Endothelial cell (in vitro differentiated cells): ENCODE data around the gene FUOM. TPM values are rescaled to one million over a fixed set of nuclear protein-coding genes. Genes with fewer than 3 reads are reported as not detected.

Source experiments
- DNase-seq: peaks from one replicate; pipeline ENCODE4 v3.0.0; 2021; ENCODE audit warnings: low spot score
- H3K27ac Mint-ChIP-seq: one replicate; pipeline ENCODE4 v1.8.0; 2021; ENCODE audit warnings: mixed read lengths, inconsistent platforms; ENCODE audit not compliant: unreplicated experiment
- H3K27me3 Mint-ChIP-seq: one replicate; pipeline ENCODE4 v1.8.0; 2021; ENCODE audit warnings: mild to moderate bottlenecking, moderate library complexity, mixed read lengths, inconsistent platforms; ENCODE audit not compliant: unreplicated experiment
- H3K36me3 Mint-ChIP-seq: one replicate; pipeline ENCODE4 v1.8.0; 2021; ENCODE audit warnings: mild to moderate bottlenecking, low read depth, mixed read lengths, inconsistent platforms; ENCODE audit not compliant: unreplicated experiment
- H3K4me1 Mint-ChIP-seq: one replicate; pipeline ENCODE4 v1.8.0; 2021; ENCODE audit warnings: mild to moderate bottlenecking, mixed read lengths, inconsistent platforms; ENCODE audit not compliant: unreplicated experiment
- H3K4me3 Mint-ChIP-seq: one replicate; pipeline ENCODE4 v1.8.0; 2021; ENCODE audit warnings: mild to moderate bottlenecking, mixed read lengths, inconsistent platforms; ENCODE audit not compliant: unreplicated experiment
- H3K9me3 Mint-ChIP-seq: one replicate; pipeline ENCODE4 v1.8.0; 2021; ENCODE audit warnings: mixed read lengths, inconsistent platforms; ENCODE audit not compliant: unreplicated experiment
- CTCF ChIP-seq: fragments of 200-600 bp; sonication (generic); IDR thresholded peaks from one replicate; pipeline ENCODE4 v1.5.0; 2021; ENCODE audit warnings: antibody characterized with exemption; ENCODE audit not compliant: unreplicated experiment
- microRNA-seq: library from miRNA; unstranded; fragments of <30 nt; microRNA quantifications from one replicate; pipeline ENCODE4, GENCODE V29; 2020; ENCODE audit not compliant: unreplicated experiment
- total RNA-seq: library from RNA; stranded (reverse); fragmentation: NEBNext Ultra II Directional; extraction: Animal tissue kit (Norgen Biotek cat#: 25700); gene quantifications from one replicate; pipeline ENCODE4 v1.2.1, GENCODE V29; 2021; ENCODE audit not compliant: unreplicated experiment

Gene FUOM
- total RNA-seq, 1 donor from 2014 or later = 8.9 TPM

GRCh38 chr10:133308421-133309099, 49.3 kb downstream of the FUOM start, which contains the start of the genes TUBGCP2 and ZNF511:
TSS of gene TUBGCP2 (minus strand) at chr10:133308872. CDS start at chr10:133302941, 5,931 bp downstream.
TSS of gene ZNF511 (plus strand) at chr10:133308914. CDS start at chr10:133308944, 30 bp downstream.
- Mint-ChIP-seq H3K27ac (peak within 1 kb of the TSS; percentile 97), H3K36me3 (peaks cover 13% of the 10 kb centered on the region), H3K4me3 (peak within 1 kb of the TSS; percentile 95), H3K27me3 (peaks cover 14% of the 10 kb centered on the region), H3K4me1 (peaks cover 13% of the 10 kb centered on the region), H3K9me3 (no peaks in the 10 kb centered on the region)
- no peak for TF ChIP-seq CTCF
- peak; percentile 81 for DNase-seq

- H3K36me3 Mint-ChIP-seq = peaks cover 13% of the 10 kb centered on the region
- H3K4me3 Mint-ChIP-seq = peak overlapping the region; percentile 95
- peak overlapping the region; percentile 97 for H3K27ac Mint-ChIP-seq
- peaks cover 13% of the 10 kb centered on the region for H3K4me1 Mint-ChIP-seq
- no peaks in the 10 kb centered on the region for H3K9me3 Mint-ChIP-seq
- peak; percentile 69 for DNase-seq
- TF ChIP-seq CTCF = peak; percentile 48
- peaks cover 14% of the 10 kb centered on the region for H3K27me3 Mint-ChIP-seq
Observed at GRCh38 chr10:133307776-133308420, 49.9 kb downstream of the FUOM start.

GRCh38 chr10:133306941-133307379, 50.9 kb downstream of the FUOM start:
- Mint-ChIP-seq H3K27ac (no peak overlapping the region), H3K4me3 (peak overlapping the region; percentile 87), H3K9me3 (no peaks in the 10 kb centered on the region), H3K36me3 (peaks cover 13% of the 10 kb centered on the region), H3K4me1 (peaks cover 13% of the 10 kb centered on the region), H3K27me3 (peaks cover 12% of the 10 kb centered on the region)
- TF ChIP-seq CTCF = no peak
- DNase-seq = no peak

- H3K36me3 Mint-ChIP-seq = peaks cover 13% of the 10 kb centered on the region
- peaks cover 12% of the 10 kb centered on the region for H3K27me3 Mint-ChIP-seq
- H3K4me3 Mint-ChIP-seq = no peak overlapping the region
- TF ChIP-seq CTCF = no peak
- no peaks in the 10 kb centered on the region for H3K9me3 Mint-ChIP-seq
- H3K4me1 Mint-ChIP-seq = peaks cover 13% of the 10 kb centered on the region
- DNase-seq = no peak
- H3K27ac Mint-ChIP-seq = no peak overlapping the region
Observed at GRCh38 chr10:133306097-133306476, 51.7 kb downstream of the FUOM start.

Small RNA genes within 50 kb of the gene (microRNA-seq; reads per million reads assigned to microRNA genes)
- gene MIR3944 = 7.7 reads per million, percentile 55 among the genes with 10 or more reads in this experiment

Other genes with a start within 250 kb of the FUOM start
- 1.3 TPM for gene KNDC1, start 197.8 kb downstream of the FUOM start, total RNA-seq
- 0.38 TPM for gene UTF1, start 127.8 kb downstream of the FUOM start, total RNA-seq
- gene VENTX, start 120.2 kb downstream of the FUOM start, total RNA-seq = 0.23 TPM
- gene ADAM8, start 81.2 kb downstream of the FUOM start, total RNA-seq = 1.5 TPM
- 50.7 TPM for gene TUBGCP2, start 49.1 kb downstream of the FUOM start, total RNA-seq
- gene ZNF511, start 49.1 kb downstream of the FUOM start, total RNA-seq = 18.6 TPM
- gene CALY, start 21.1 kb downstream of the FUOM start, total RNA-seq = not detected
- not detected for gene PRAP1, start 10.6 kb downstream of the FUOM start, total RNA-seq
- gene ECHS1, start 15.3 kb upstream of the FUOM start, total RNA-seq = 69.6 TPM
- 6.6 TPM for gene PAOX, start 21.2 kb upstream of the FUOM start, total RNA-seq
- gene MTG1, start 36.1 kb upstream of the FUOM start, total RNA-seq = 97.3 TPM
- gene SPRN, start 66.6 kb upstream of the FUOM start, total RNA-seq = 0.28 TPM
- 0.36 TPM for gene SCART1, start 95.9 kb upstream of the FUOM start, total RNA-seq
- 7.7 TPM for gene CYP2E1, start 169.3 kb upstream of the FUOM start, total RNA-seq
- gene SYCE1, start 207.6 kb upstream of the FUOM start, total RNA-seq = 0.26 TPM